Endothelial cell of umbilical vein (primary cell): Measurements from ENCODE around the gene WASF3. TPM values are rescaled to one million over a fixed set of nuclear protein-coding genes. Genes with fewer than 3 reads are reported as not detected.

ENCODE experiments used
- BruUV-seq: library from RNA; stranded (reverse); fragments of 400-500 nt; replicated peaks from 2 replicates; lab custom pipeline; 2021; lab: Mats Ljungman, UMichigan
- CTCF ChIA-PET: fragments of 300-600, 350-600 bp; sonication (Branson Sonifier 250); formaldehyde crosslinking; loops from one replicate; lab custom pipeline; 2021; ENCODE audit warnings: antibody characterized with exemption, inconsistent platforms; lab: Charles Lee
- POLR2A ChIA-PET: fragments of 300-600, 350-600 bp; sonication (Branson Sonifier 250); formaldehyde crosslinking; loops from one replicate; lab custom pipeline; 2021; ENCODE audit warnings: antibody characterized with exemption, inconsistent platforms; lab: Charles Lee
- DNase-seq: peaks from one replicate; pipeline ENCODE4 v3.0.0-alpha.2; 2011; ENCODE audit warnings: low read depth, low spot score
- FAIRE-seq: peaks from 2 replicates; lab custom pipeline; 2011; peaks lifted over from hg19 to GRCh38; lab: Jason Lieb, UNC
- H2AFZ ChIP-seq: 2 replicates; pipeline ENCODE4 v1.6.0; 2012; ENCODE audit warnings: low read depth, low read length, control low read depth, inconsistent platforms
- H3K27ac ChIP-seq: 2 replicates; pipeline ENCODE4 v1.5.1; 2011; ENCODE audit warnings: low read depth, mild to moderate bottlenecking, control low read depth, low read length, moderate library complexity; ENCODE audit not compliant: insufficient read depth
- H3K27me3 ChIP-seq, 2 experiments: 2 replicates each; pipeline versions ENCODE4 v1.6.0 to v1.6.1; 2011; ENCODE audit warnings: low read length in 2 of 2, mixed read lengths in 1 of 2; ENCODE audit not compliant: control insufficient read depth in 2 of 2, insufficient read depth in 2 of 2
- H3K36me3 ChIP-seq, 2 experiments: 2 replicates in 1 of 2; 3 replicates in 1 of 2; pipeline ENCODE4 v1.5.1; 2011; ENCODE audit warnings: low read length in 2 of 2, mild to moderate bottlenecking in 1 of 2, moderate library complexity in 1 of 2; ENCODE audit not compliant: control insufficient read depth in 2 of 2, insufficient read depth in 2 of 2; ENCODE audit errors: extremely low read depth in 1 of 2
- H3K4me1 ChIP-seq: 3 replicates; pipeline ENCODE4 v1.5.1; 2011; ENCODE audit warnings: mild to moderate bottlenecking, low read length; ENCODE audit not compliant: control insufficient read depth, insufficient read depth; ENCODE audit errors: extremely low read depth
- H3K4me2 ChIP-seq: 2 replicates; pipeline ENCODE4 v1.6.1; 2011; ENCODE audit warnings: low read length, control low read depth, mixed read lengths; ENCODE audit not compliant: insufficient read depth
- H3K4me3 ChIP-seq, 3 experiments: fragments of 200-600 bp in 1 of 3; sonication (generic), shearing (Covaris generic) in 1 of 3; replicated peaks in 1 of 3; 2 replicates each; pipeline ENCODE4 v1.5.1; 2011 to 2016; ENCODE audit warnings: control low read depth in 3 of 3, low read length in 3 of 3, mild to moderate bottlenecking in 2 of 3, inconsistent platforms in 1 of 3, low read depth in 1 of 3, moderate library complexity in 1 of 3; ENCODE audit not compliant: insufficient read depth in 1 of 3
- H3K79me2 ChIP-seq: 2 replicates; pipeline ENCODE4 v1.6.0; 2012; ENCODE audit warnings: low read length, inconsistent platforms; ENCODE audit not compliant: control insufficient read depth, insufficient read depth
- H3K9ac ChIP-seq: replicated peaks from 2 replicates; pipeline ENCODE3; 2011; ENCODE audit warnings: low read length, control low read depth; ENCODE audit not compliant: insufficient read depth; ENCODE audit errors: extremely low read depth
- H3K9me1 ChIP-seq: replicated peaks from 3 replicates; pipeline ENCODE4 v1.6.0; 2011; ENCODE audit warnings: mild to moderate bottlenecking, low read length; ENCODE audit not compliant: control insufficient read depth, insufficient read depth; ENCODE audit errors: extremely low read depth
- H3K9me3 ChIP-seq: replicated peaks from 2 replicates; pipeline ENCODE4 v1.5.1; 2012; ENCODE audit warnings: low read length, inconsistent platforms; ENCODE audit not compliant: control insufficient read depth, insufficient read depth
- H4K20me1 ChIP-seq: replicated peaks from 2 replicates; pipeline ENCODE3; 2011; ENCODE audit warnings: mild to moderate bottlenecking, low read length; ENCODE audit not compliant: control insufficient read depth, insufficient read depth; ENCODE audit errors: extremely low read depth
- CTCF ChIP-seq, 2 donors: IDR thresholded peaks; 1 replicate in 1 of 2; 2 replicates in 1 of 2; pipeline ENCODE4 v1.5.1; 2011; ENCODE audit warnings: low read length in 2 of 2, mild to moderate bottlenecking in 2 of 2, moderate library complexity in 2 of 2, control low read depth in 1 of 2, inconsistent platforms in 1 of 2, low read depth in 1 of 2; ENCODE audit not compliant: insufficient read depth in 1 of 2; ENCODE audit errors: extremely low read depth in 1 of 2
- EZH2 ChIP-seq: IDR thresholded peaks from 2 replicates; pipeline ENCODE4 v1.6.1; 2012; ENCODE audit warnings: borderline replicate concordance, low read depth, mild to moderate bottlenecking, moderate library complexity, low read length, inconsistent platforms; ENCODE audit not compliant: severe bottlenecking
- FOS ChIP-seq: IDR thresholded peaks from 2 replicates; pipeline ENCODE4 v1.6.1; 2011; ENCODE audit warnings: mild to moderate bottlenecking, low read length, moderate library complexity, borderline replicate concordance; ENCODE audit not compliant: insufficient read depth
- GATA2 ChIP-seq: IDR thresholded peaks from 2 replicates; pipeline ENCODE4 v1.7.0; 2011; ENCODE audit warnings: low read depth, mild to moderate bottlenecking, moderate library complexity, mixed read lengths, low read length; ENCODE audit not compliant: insufficient read length, insufficient read depth
- JUN ChIP-seq: IDR thresholded peaks from 2 replicates; pipeline ENCODE4 v1.6.1; 2011; ENCODE audit warnings: borderline replicate concordance, low read depth; ENCODE audit not compliant: insufficient read length, insufficient read depth
- MYC ChIP-seq: IDR thresholded peaks from one replicate; pipeline ENCODE4 v1.6.1; 2011; ENCODE audit warnings: mild to moderate bottlenecking, low read depth, low read length
- POLR2A ChIP-seq: IDR thresholded peaks from 2 replicates; pipeline ENCODE4 v1.6.1; 2012; ENCODE audit warnings: low read depth, mild to moderate bottlenecking, control low read depth, low read length
- POLR2AphosphoS5 ChIP-seq: IDR thresholded peaks from 2 replicates; pipeline ENCODE4 v1.6.1; 2012; ENCODE audit warnings: low read depth, mild to moderate bottlenecking, control low read depth, low read length, moderate library complexity; ENCODE audit not compliant: insufficient read depth
- dilution Hi-C: fragments of 300-500 bp; cut with MboI; formaldehyde crosslinking; loops from one replicate; pipeline ENCODE4 v1.15.0; 2019; ENCODE audit warnings: low sequenced_read_pairs; ENCODE audit not compliant: extremely low pct_ligation_motif_present
- intact Hi-C: fragments of 100-400 bp; cut with micrococcal nuclease; formaldehyde crosslinking; loops from one replicate; pipeline ENCODE4 v1.10.0; 2022
- polyA plus RNA-seq, 4 experiments: library from polyadenylated mRNA; depleted of rRNA in 3 of 4; stranded (reverse) in 3 of 4; unstranded in 1 of 4; fragments of >200 nt; gene quantifications; 2 replicates each; pipeline versions ENCODE4 v1.2.1 to v1.2.3, GENCODE V29; 2011 to 2012; ENCODE audit warnings: missing spikeins in 1 of 4
- total RNA-seq: library from RNA; stranded (reverse); gene quantifications from 2 replicates; pipeline ENCODE4 v1.2.3, GENCODE V29; 2021
- TF ChIP-seq, protein P1 (sequence below): IDR thresholded peaks from 2 replicates; pipeline ENCODE4 v1.6.1; 2011; ENCODE audit not compliant: insufficient read depth, insufficient read length

The WASF3 gene
- total and polyA plus RNA-seq, 2 donors (not counting 3 experiments of a cell fraction or from before 2014, with no cell fraction given): 18.5 to 32.4 TPM

DNA sequence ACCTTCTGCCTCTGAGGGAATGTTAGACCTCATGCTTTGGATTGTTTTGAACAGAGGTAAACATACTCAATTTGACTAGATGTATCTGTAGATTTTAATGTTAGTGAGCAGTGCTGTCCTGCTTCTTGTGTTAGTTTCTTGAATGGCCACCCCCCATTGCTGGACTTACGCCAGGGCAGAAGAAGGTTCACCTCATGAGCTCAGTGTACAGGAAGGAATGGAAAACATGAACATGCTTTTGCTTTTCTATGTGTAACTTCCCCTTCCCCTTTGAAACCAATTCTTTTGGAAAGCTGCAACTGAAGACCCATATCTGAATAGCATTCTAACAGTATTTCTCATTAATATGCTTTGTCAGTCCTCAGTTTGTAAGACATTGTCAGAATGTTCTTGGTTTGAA lies 32.3 kb downstream of the WASF3 start:
- intact Hi-C loops: loop anchor here (1.0 kb wide), 1 partner anchor 32 kb away; the partner anchor contains the start of gene WASF3
- POLR2A ChIA-PET: no interaction called here
- Histone ChIP-seq H3K36me3 (no peaks in the 10 kb centered on the region), H3K9ac (peak overlapping the region; percentile 70), H3K27ac (peak overlapping the region; percentile 87), H2AFZ (no peak overlapping the region), H3K9me3 (no peaks in the 10 kb centered on the region), H3K4me2 (peak overlapping the region; percentile 92), H3K4me1 (peaks cover 70% of the 10 kb centered on the region), H3K79me2 (peaks cover 78% of the 10 kb centered on the region), H3K9me1 (no peaks in the 10 kb centered on the region), H3K27me3 (no peaks in the 10 kb centered on the region), H3K4me3 (peak overlapping the region in 2 of 3 experiments; percentile 26 to 52), H4K20me1 (no peaks in the 10 kb centered on the region)
- no TSS peak for BruUV-seq
- dilution Hi-C loops: no loop called here
- FAIRE-seq: peak; percentile 82
- CTCF ChIA-PET: interaction anchor here (0.6 to 4.4 kb wide), 6 partner anchors 9 to 405 kb away, joined by 3 to 33 read pairs (median 7); partner anchors contain the start of gene WASF3
- TF ChIP-seq, protein P1, sequence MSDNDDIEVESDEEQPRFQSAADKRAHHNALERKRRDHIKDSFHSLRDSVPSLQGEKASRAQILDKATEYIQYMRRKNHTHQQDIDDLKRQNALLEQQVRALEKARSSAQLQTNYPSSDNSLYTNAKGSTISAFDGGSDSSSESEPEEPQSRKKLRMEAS: no peak
- TF ChIP-seq JUN (peak; percentile 84), CTCF (IDR thresholded peaks at IDR 0.05; ENCODE audit: extremely low read depth in 1 of 2, insufficient read depth in 1 of 2, low read depth in 1 of 2, low read length in 2 of 2) (no peak), MYC (no peak), FOS (peak; percentile 46), GATA2 (peak; percentile 47), POLR2AphosphoS5 (peak; percentile 55), POLR2A (no peak), EZH2 (no peak)
- peak; percentile 96 for DNase-seq
